Measurements from ENCODE around the gene GPR179.

DNA sequence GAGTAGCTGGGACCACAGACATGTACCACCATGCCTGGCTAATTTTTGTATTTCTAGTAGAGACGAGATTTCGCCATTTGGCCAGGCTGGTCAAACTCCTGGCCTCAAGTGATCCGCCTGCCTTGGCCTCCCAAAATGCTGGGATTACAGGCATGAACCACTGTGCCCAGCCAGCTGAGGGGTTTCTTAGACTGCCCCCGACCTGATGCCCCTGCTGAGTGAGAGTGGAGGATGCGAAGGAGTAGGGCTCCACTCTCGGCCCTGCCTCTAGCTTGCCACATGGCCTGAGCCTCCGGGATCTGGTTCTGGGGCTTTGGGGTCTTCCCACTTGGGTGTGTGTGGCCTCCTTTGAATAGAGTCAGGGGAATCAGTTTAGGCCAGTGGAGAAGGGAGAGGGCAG, 11.0 kb downstream of the GPR179 start:
- TF ChIP-seq, protein P1, sequence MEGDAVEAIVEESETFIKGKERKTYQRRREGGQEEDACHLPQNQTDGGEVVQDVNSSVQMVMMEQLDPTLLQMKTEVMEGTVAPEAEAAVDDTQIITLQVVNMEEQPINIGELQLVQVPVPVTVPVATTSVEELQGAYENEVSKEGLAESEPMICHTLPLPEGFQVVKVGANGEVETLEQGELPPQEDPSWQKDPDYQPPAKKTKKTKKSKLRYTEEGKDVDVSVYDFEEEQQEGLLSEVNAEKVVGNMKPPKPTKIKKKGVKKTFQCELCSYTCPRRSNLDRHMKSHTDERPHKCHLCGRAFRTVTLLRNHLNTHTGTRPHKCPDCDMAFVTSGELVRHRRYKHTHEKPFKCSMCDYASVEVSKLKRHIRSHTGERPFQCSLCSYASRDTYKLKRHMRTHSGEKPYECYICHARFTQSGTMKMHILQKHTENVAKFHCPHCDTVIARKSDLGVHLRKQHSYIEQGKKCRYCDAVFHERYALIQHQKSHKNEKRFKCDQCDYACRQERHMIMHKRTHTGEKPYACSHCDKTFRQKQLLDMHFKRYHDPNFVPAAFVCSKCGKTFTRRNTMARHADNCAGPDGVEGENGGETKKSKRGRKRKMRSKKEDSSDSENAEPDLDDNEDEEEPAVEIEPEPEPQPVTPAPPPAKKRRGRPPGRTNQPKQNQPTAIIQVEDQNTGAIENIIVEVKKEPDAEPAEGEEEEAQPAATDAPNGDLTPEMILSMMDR (IDR thresholded peaks at IDR 0.05 in 4 of 5, conservative IDR thresholded peaks at IDR 0.05 in 1 of 5) = no peak
- no peak for TF ChIP-seq POLR2A (IDR thresholded peaks at IDR 0.05)
